Caki2 (cell line): ENCODE results near the gene LY6G6F. TPM values are rescaled to one million over a fixed set of nuclear protein-coding genes. Genes with fewer than 3 reads are reported as not detected.

Experiments
- DNase-seq: peaks from one replicate; pipeline ENCODE4 v3.0.0-alpha.2; 2015; ENCODE audit warnings: low read depth
- in situ Hi-C: cut with HindIII; loops from 2 replicates; pipeline ENCODE4 v1.10.0; 2016; ENCODE audit warnings: low sequenced_read_pairs, low pct_unique_long_range_greater_than_20kb, mixed read lengths
- total RNA-seq: library from RNA; depleted of rRNA; stranded (reverse); fragments of >200 nt; shearing (Covaris generic); gene quantifications from 2 replicates; pipeline ENCODE4 v1.2.3, GENCODE V29; 2014; ENCODE audit warnings: low replicate concordance; rRNA removed

The LY6G6F gene
- total RNA-seq, 1 experiment from 2014 or later = not detected

GRCh38 chr6:31750411-31751022 is 43.9 kb downstream of the LY6G6F start:
- DNase-seq = no peak

GRCh38 chr6:31752739-31753319 is 46.2 kb downstream of the LY6G6F start:
- DNase-seq = no peak
- in situ Hi-C loops = no loop called here

More at GRCh38 chr6:31750411-31751022, 43.9 kb downstream of the LY6G6F start:
- in situ Hi-C loops = no loop called here

GRCh38 chr6:31758281-31758680 is 51.6 kb downstream of the LY6G6F start:
- in situ Hi-C loops = no loop called here
- no peak for DNase-seq

Other genes with a start within 250 kb of the LY6G6F start
- gene MICB, start 208.7 kb upstream of the LY6G6F start, total RNA-seq = 11.5 and 18.2 TPM in 2 replicates
- not detected in 2 replicates for gene MCCD1, start 177.9 kb upstream of the LY6G6F start, total RNA-seq
- gene DDX39B, start 164.9 kb upstream of the LY6G6F start, total RNA-seq = 623 and 688 TPM in 2 replicates
- 0.14 and 0.64 TPM in 2 replicates for gene ATP6V1G2, start 160.3 kb upstream of the LY6G6F start, total RNA-seq
- 52.6 and 56.1 TPM in 2 replicates for gene NFKBIL1, start 159.3 kb upstream of the LY6G6F start, total RNA-seq
- not detected in 2 replicates for gene LTA, start 134.6 kb upstream of the LY6G6F start, total RNA-seq
- gene TNF, start 131.3 kb upstream of the LY6G6F start, total RNA-seq = 0.91 and 4.3 TPM in 2 replicates
- gene LTB, start 124.4 kb upstream of the LY6G6F start, total RNA-seq = not detected in 2 replicates
- not detected in 2 replicates for gene LST1, start 120.6 kb upstream of the LY6G6F start, total RNA-seq
- not detected in 2 replicates for gene NCR3, start 113.9 kb upstream of the LY6G6F start, total RNA-seq
- not detected in 2 replicates for gene AIF1, start 91.6 kb upstream of the LY6G6F start, total RNA-seq
- 31.0 and 36.2 TPM in 2 replicates for gene PRRC2A, start 86.2 kb upstream of the LY6G6F start, total RNA-seq
- 286 and 338 TPM in 2 replicates for gene BAG6, start 54.2 kb upstream of the LY6G6F start, total RNA-seq
- 9.2 TPM in 1 of 2 replicates, not detected in the other for gene APOM, start 51.0 kb upstream of the LY6G6F start, total RNA-seq
- gene C6orf47, start 46.1 kb upstream of the LY6G6F start, total RNA-seq = 12.4 and 21.5 TPM in 2 replicates
- gene GPANK1, start 41.9 kb upstream of the LY6G6F start, total RNA-seq = 35.2 and 52.4 TPM in 2 replicates
- 66.9 and 104 TPM in 2 replicates for gene CSNK2B, start 40.8 kb upstream of the LY6G6F start, total RNA-seq
- gene LY6G5B, start 36.9 kb upstream of the LY6G6F start, total RNA-seq = not detected in 2 replicates
- gene LY6G5C, start 25.8 kb upstream of the LY6G6F start, total RNA-seq = 0.30 TPM in 1 of 2 replicates, not detected in the other
- 46.9 and 75.6 TPM in 2 replicates for gene ABHD16A, start 3.5 kb upstream of the LY6G6F start, total RNA-seq
- not detected in 2 replicates for gene LY6G6D, start 8.5 kb downstream of the LY6G6F start, total RNA-seq
- not detected in 2 replicates for gene LY6G6C, start 14.9 kb downstream of the LY6G6F start, total RNA-seq
- gene MPIG6B, start 16.5 kb downstream of the LY6G6F start, total RNA-seq = not detected in 2 replicates
- gene DDAH2, start 22.4 kb downstream of the LY6G6F start, total RNA-seq = 214 and 216 TPM in 2 replicates
- gene CLIC1, start 29.7 kb downstream of the LY6G6F start, total RNA-seq = 1,335 and 1,598 TPM in 2 replicates
- 20.2 and 54.7 TPM in 2 replicates for gene MSH5, start 33.1 kb downstream of the LY6G6F start, total RNA-seq
- 6.2 TPM in 1 of 2 replicates, not detected in the other for gene SAPCD1, start 55.8 kb downstream of the LY6G6F start, total RNA-seq
- 5.5 and 6.1 TPM in 2 replicates for gene VWA7, start 70.5 kb downstream of the LY6G6F start, total RNA-seq
- gene VARS1, start 88.9 kb downstream of the LY6G6F start, total RNA-seq = 122 and 144 TPM in 2 replicates
- 75.6 and 85.5 TPM in 2 replicates for gene LSM2, start 100.1 kb downstream of the LY6G6F start, total RNA-seq
- gene HSPA1L, start 108.4 kb downstream of the LY6G6F start, total RNA-seq = 0.61 and 2.0 TPM in 2 replicates
- gene HSPA1A, start 108.7 kb downstream of the LY6G6F start, total RNA-seq = 316 and 350 TPM in 2 replicates
- 441 and 449 TPM in 2 replicates for gene HSPA1B, start 120.9 kb downstream of the LY6G6F start, total RNA-seq
- 73.1 and 105 TPM in 2 replicates for gene NEU1, start 156.0 kb downstream of the LY6G6F start, total RNA-seq
- gene SLC44A4, start 172.1 kb downstream of the LY6G6F start, total RNA-seq = 0.54 TPM in 1 of 2 replicates, not detected in the other
- gene EHMT2, start 190.8 kb downstream of the LY6G6F start, total RNA-seq = 74.6 and 79.0 TPM in 2 replicates
- gene ZBTB12, start 195.2 kb downstream of the LY6G6F start, total RNA-seq = 5.5 and 9.3 TPM in 2 replicates
- gene C2, start 220.9 kb downstream of the LY6G6F start, total RNA-seq = 3.2 and 7.7 TPM in 2 replicates
- 2.6 and 4.7 TPM in 2 replicates for gene CFB, start 239.2 kb downstream of the LY6G6F start, total RNA-seq